Cardiac fibroblast (primary cell): ENCODE data around the gene EIF4A3.
A peak's percentile ranks its signal among the peaks of the same experiment; 100 is the strongest.

ENCODE experiments used
- DNase-seq, 2 donors: peaks; one replicate each; pipeline versions ENCODE4 v3.0.0 to v3.0.0-alpha.2; 2010; ENCODE audit warnings: low read depth in 2 of 2
- H3K4me3 ChIP-seq, 2 donors: replicated peaks in 1 of 2; 1 replicate in 1 of 2; 2 replicates in 1 of 2; pipeline ENCODE4 v1.5.1; 2011; ENCODE audit warnings: low read depth in 2 of 2, low read length in 2 of 2, mild to moderate bottlenecking in 2 of 2, moderate library complexity in 1 of 2
- TF ChIP-seq, protein P1 (sequence below): IDR thresholded peaks from one replicate; pipeline ENCODE4 v1.5.1; 2011; ENCODE audit warnings: low read depth, mild to moderate bottlenecking, low read length, inconsistent platforms

Gene EIF4A3

DNA sequence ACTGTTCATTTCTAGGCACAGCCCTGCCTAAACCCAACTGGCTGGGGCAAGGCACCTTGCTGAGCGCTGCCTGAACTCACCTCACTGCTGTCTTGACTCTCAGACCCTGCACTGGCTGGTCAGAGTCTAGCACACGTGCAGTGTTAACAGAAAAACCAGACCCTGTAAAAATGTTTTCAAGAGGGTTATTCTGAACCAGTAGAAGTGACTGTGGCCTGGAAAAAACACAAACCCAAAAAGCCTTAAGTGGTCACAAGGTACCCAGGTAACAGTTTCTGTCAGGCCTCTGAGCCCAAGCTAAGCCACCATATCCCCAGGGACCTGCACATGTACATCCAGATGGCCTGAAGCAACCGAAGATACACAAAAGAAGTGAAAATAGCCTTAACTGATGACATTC lies 6.1 kb upstream of the EIF4A3 start:
- no peak for DNase-seq
- TF ChIP-seq, protein P1, sequence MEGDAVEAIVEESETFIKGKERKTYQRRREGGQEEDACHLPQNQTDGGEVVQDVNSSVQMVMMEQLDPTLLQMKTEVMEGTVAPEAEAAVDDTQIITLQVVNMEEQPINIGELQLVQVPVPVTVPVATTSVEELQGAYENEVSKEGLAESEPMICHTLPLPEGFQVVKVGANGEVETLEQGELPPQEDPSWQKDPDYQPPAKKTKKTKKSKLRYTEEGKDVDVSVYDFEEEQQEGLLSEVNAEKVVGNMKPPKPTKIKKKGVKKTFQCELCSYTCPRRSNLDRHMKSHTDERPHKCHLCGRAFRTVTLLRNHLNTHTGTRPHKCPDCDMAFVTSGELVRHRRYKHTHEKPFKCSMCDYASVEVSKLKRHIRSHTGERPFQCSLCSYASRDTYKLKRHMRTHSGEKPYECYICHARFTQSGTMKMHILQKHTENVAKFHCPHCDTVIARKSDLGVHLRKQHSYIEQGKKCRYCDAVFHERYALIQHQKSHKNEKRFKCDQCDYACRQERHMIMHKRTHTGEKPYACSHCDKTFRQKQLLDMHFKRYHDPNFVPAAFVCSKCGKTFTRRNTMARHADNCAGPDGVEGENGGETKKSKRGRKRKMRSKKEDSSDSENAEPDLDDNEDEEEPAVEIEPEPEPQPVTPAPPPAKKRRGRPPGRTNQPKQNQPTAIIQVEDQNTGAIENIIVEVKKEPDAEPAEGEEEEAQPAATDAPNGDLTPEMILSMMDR: no peak
- H3K4me3 ChIP-seq: no peak overlapping the region

DNA sequence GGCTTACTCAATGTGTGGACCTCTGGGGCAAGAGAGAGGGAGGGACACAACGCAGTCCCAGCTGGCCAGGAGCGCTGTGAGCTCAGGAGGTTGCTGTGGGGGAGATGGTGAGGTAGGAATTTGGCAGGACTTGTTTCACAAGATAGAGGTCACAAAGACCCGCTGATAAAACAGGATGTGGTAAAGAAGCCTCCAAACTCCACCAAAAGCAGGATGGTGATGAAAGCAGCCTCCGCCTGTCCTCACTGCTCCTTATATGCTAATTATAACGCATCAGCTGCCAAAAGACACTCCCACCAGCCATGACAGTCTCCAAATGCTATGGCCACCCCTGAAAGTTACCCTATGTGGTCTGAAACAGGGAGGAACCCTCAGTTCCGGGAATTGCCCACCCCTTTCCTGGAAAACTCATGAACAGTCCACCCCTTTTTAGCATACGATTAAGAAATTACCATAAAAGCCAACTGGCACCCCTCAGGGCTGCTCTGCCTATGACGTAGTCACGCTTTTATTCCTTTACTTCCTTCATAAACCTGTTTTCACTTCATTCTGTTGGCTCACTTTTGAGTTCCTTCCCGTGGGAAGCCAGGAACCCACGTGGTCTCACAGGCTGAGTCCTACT lies 5.3 kb upstream of the EIF4A3 start:
- peak; percentile 85 to 87 for DNase-seq
- TF ChIP-seq, protein P1: no peak
- H3K4me3 ChIP-seq: no peak overlapping the region

GRCh38 chr17:80151333-80151732 lies 4.4 kb upstream of the EIF4A3 start:
- TF ChIP-seq, protein P1: no peak
- H3K4me3 ChIP-seq: no peak overlapping the region
- peak; percentile 80 to 82 for DNase-seq

- peak; percentile 24 to 29 for DNase-seq
- peak overlapping the region; percentile 80 to 98 for H3K4me3 ChIP-seq
- TF ChIP-seq, protein P1: no peak
These were observed 550 bp downstream of the EIF4A3 start for GRCh38 chr17:80146121-80147034.

GRCh38 chr17:80145076-80146075 lies 1.6 kb downstream of the EIF4A3 start:
- no peak for DNase-seq
- TF ChIP-seq, protein P1: no peak
- H3K4me3 ChIP-seq: peak overlapping the region; percentile 80 to 98

DNA sequence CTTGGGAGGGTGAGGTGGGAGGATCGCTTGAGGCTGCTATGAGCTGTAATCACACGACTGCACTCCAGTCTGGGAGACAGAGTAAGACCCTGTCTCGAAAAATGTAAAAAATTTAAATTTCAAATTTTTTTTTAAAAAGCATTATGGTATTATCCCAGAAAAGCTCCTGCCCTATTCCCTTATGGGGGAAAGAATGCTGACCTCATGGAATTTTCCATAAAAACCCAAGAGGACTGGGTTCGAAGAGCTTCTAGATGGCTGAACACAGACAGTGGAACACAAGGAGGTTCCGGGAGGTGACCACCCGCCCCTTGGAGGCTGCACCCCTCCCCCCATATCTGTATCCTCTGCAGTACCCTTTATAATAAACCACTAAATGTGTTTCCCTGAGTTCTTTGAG lies 4.0 kb downstream of the EIF4A3 start:
- no peak for DNase-seq
- no peak overlapping the region for H3K4me3 ChIP-seq
- TF ChIP-seq, protein P1: no peak
